ENCODE measurements around the gene ARHGEF28. TPM values are rescaled to one million over a fixed set of nuclear protein-coding genes. Genes with fewer than 3 reads are reported as not detected.

The ARHGEF28 gene
- total RNA-seq, 1 donor from 2014 or later, result 9.3 TPM

GRCh38 chr5:73764996-73765395, 139.0 kb downstream of the ARHGEF28 start:
- Mint-ChIP-seq H3K4me3 (ENCODE audit: unreplicated experiment) (no peak overlapping the region), H3K27ac (ENCODE audit: unreplicated experiment) (no peak overlapping the region), H3K9me3 (ENCODE audit: low read depth) (peaks cover 16% of the 10 kb centered on the region), H3K4me1 (ENCODE audit: low read depth) (peaks cover 19% of the 10 kb centered on the region), H3K27me3 (ENCODE audit: low read depth) (no peaks in the 10 kb centered on the region), H3K36me3 (ENCODE audit: low read depth) (peaks cover 11% of the 10 kb centered on the region)
- TF ChIP-seq CTCF (IDR thresholded peaks at IDR 0.05), result no peak
- no peak for DNase-seq (ENCODE audit: low spot score)

GRCh38 chr5:73766902-73767301, 140.9 kb downstream of the ARHGEF28 start:
- no peak overlapping the region for H3K27ac Mint-ChIP-seq (ENCODE audit: unreplicated experiment)
- H3K27me3 Mint-ChIP-seq (ENCODE audit: low read depth), result no peaks in the 10 kb centered on the region
- H3K9me3 Mint-ChIP-seq (ENCODE audit: low read depth), result peaks cover 16% of the 10 kb centered on the region
- no peak for TF ChIP-seq CTCF (IDR thresholded peaks at IDR 0.05)
- DNase-seq (ENCODE audit: low spot score), result no peak
- peaks cover 34% of the 10 kb centered on the region for H3K4me1 Mint-ChIP-seq (ENCODE audit: low read depth)
- H3K4me3 Mint-ChIP-seq (ENCODE audit: unreplicated experiment), result no peak overlapping the region
- H3K36me3 Mint-ChIP-seq (ENCODE audit: low read depth), result peaks cover 11% of the 10 kb centered on the region

- no peak for DNase-seq (ENCODE audit: low spot score)
- H3K36me3 Mint-ChIP-seq (ENCODE audit: low read depth), result peaks cover 11% of the 10 kb centered on the region
- TF ChIP-seq CTCF (IDR thresholded peaks at IDR 0.05), result no peak
- H3K4me1 Mint-ChIP-seq (ENCODE audit: low read depth), result peaks cover 20% of the 10 kb centered on the region
- peaks cover 16% of the 10 kb centered on the region for H3K9me3 Mint-ChIP-seq (ENCODE audit: low read depth)
- no peaks in the 10 kb centered on the region for H3K27me3 Mint-ChIP-seq (ENCODE audit: low read depth)
- peak overlapping the region; percentile 24 for H3K4me3 Mint-ChIP-seq (ENCODE audit: unreplicated experiment)
- peak overlapping the region; percentile 84 for H3K27ac Mint-ChIP-seq (ENCODE audit: unreplicated experiment)
These were observed 144.4 kb downstream of the ARHGEF28 start for GRCh38 chr5:73770172-73771025.

GRCh38 chr5:73774924-73775323, 148.9 kb downstream of the ARHGEF28 start:
- no peaks in the 10 kb centered on the region for H3K9me3 Mint-ChIP-seq (ENCODE audit: low read depth)
- H3K27ac Mint-ChIP-seq (ENCODE audit: unreplicated experiment), result no peak overlapping the region
- no peaks in the 10 kb centered on the region for H3K27me3 Mint-ChIP-seq (ENCODE audit: low read depth)
- H3K4me3 Mint-ChIP-seq (ENCODE audit: unreplicated experiment), result no peak overlapping the region
- H3K36me3 Mint-ChIP-seq (ENCODE audit: low read depth), result no peaks in the 10 kb centered on the region
- TF ChIP-seq CTCF (IDR thresholded peaks at IDR 0.05), result no peak
- no peak for DNase-seq (ENCODE audit: low spot score)
- H3K4me1 Mint-ChIP-seq (ENCODE audit: low read depth), result peaks cover 20% of the 10 kb centered on the region

- H3K4me1 Mint-ChIP-seq (ENCODE audit: low read depth), result peaks cover 5% of the 10 kb centered on the region
- H3K27me3 Mint-ChIP-seq (ENCODE audit: low read depth), result no peaks in the 10 kb centered on the region
- H3K9me3 Mint-ChIP-seq (ENCODE audit: low read depth), result no peaks in the 10 kb centered on the region
- peaks cover 6% of the 10 kb centered on the region for H3K36me3 Mint-ChIP-seq (ENCODE audit: low read depth)
- no peak for DNase-seq (ENCODE audit: low spot score)
- no peak overlapping the region for H3K27ac Mint-ChIP-seq (ENCODE audit: unreplicated experiment)
- no peak overlapping the region for H3K4me3 Mint-ChIP-seq (ENCODE audit: unreplicated experiment)
- no peak for TF ChIP-seq CTCF (IDR thresholded peaks at IDR 0.05)
These were observed 150.4 kb downstream of the ARHGEF28 start for GRCh38 chr5:73776405-73776804.

Data from chondrocyte (in vitro differentiated cells).